ENCODE measurements around the gene REN. TPM values are rescaled to one million over a fixed set of nuclear protein-coding genes. Genes with fewer than 3 reads are reported as not detected.

REN gene
- total RNA-seq, 4 donors from 2014 or later, result 0.17 to 0.26 TPM; not detected in 2

- TF ChIP-seq CTCF (IDR thresholded peaks at IDR 0.05), result no peak
- no peak for TF ChIP-seq POLR2A (IDR thresholded peaks at IDR 0.05)
- intact Hi-C loops (cut with DNase I; ENCODE audit: low total_unique reads), result loop anchor here (5.0 kb wide), 1 partner anchor 200 kb away; no protein-coding TSS in a partner anchor
- no peak overlapping the region for H3K4me3 ChIP-seq (ENCODE audit: low read depth, poor library complexity, severe bottlenecking)
- no peak for DNase-seq (ENCODE audit: low spot score in 2 of 2)
- WGBS, 2 donors, result 49 to 59% methylated on average over 14 of the region's 14 CpGs
Observed at GRCh38 chr1:204161609-204162493, 4.3 kb downstream of the REN start.

GRCh38 chr1:204157962-204158361 lies 8.2 kb downstream of the REN start:
- 72% methylated on average over 6 of the region's 6 CpGs for WGBS, 2 donors

GRCh38 chr1:204155881-204156280 lies 10.3 kb downstream of the REN start:
- no peak for DNase-seq (ENCODE audit: low spot score in 2 of 2)
- intact Hi-C loops (cut with DNase I; ENCODE audit: low total_unique reads), result no loop called here
- H3K4me3 ChIP-seq (ENCODE audit: low read depth, poor library complexity, severe bottlenecking), result no peak overlapping the region
- 90 to 92% methylated on average over 10 of the region's 10 CpGs for WGBS, 2 donors
- TF ChIP-seq CTCF (IDR thresholded peaks at IDR 0.05) (no peak), POLR2A (IDR thresholded peaks at IDR 0.05) (no peak)

More at GRCh38 chr1:204157962-204158361, 8.2 kb downstream of the REN start:
- no peak for TF ChIP-seq CTCF (IDR thresholded peaks at IDR 0.05)
- no peak for TF ChIP-seq POLR2A (IDR thresholded peaks at IDR 0.05)
- H3K4me3 ChIP-seq (ENCODE audit: low read depth, poor library complexity, severe bottlenecking), result no peak overlapping the region
- DNase-seq (ENCODE audit: low spot score in 2 of 2), result no peak
- intact Hi-C loops (cut with DNase I; ENCODE audit: low total_unique reads), result no loop called here

- TF ChIP-seq POLR2A (IDR thresholded peaks at IDR 0.05), result no peak
- TF ChIP-seq CTCF (IDR thresholded peaks at IDR 0.05), result no peak
- WGBS, 2 donors, result 59 to 70% methylated on average over 15 of the region's 15 CpGs
- intact Hi-C loops (cut with DNase I; ENCODE audit: low total_unique reads), result no loop called here
- DNase-seq (ENCODE audit: low spot score in 2 of 2), result peak in 1 of 2 donors; percentile 55
- H3K4me3 ChIP-seq (ENCODE audit: low read depth, poor library complexity, severe bottlenecking), result no peak overlapping the region
Observed at GRCh38 chr1:204154568-204155255, 11.4 kb downstream of the REN start.

GRCh38 chr1:204153667-204154066 lies 12.5 kb downstream of the REN start:
- no peak overlapping the region for H3K4me3 ChIP-seq (ENCODE audit: low read depth, poor library complexity, severe bottlenecking)
- intact Hi-C loops (cut with DNase I; ENCODE audit: low total_unique reads), result no loop called here
- 89 to 90% methylated on average over 5 of the region's 5 CpGs for WGBS, 2 donors
- no peak for DNase-seq (ENCODE audit: low spot score in 2 of 2)
- no peak for TF ChIP-seq POLR2A (IDR thresholded peaks at IDR 0.05)
- TF ChIP-seq CTCF (IDR thresholded peaks at IDR 0.05), result no peak
